ENCODE data around the gene GPR75.

Gene GPR75

DNA sequence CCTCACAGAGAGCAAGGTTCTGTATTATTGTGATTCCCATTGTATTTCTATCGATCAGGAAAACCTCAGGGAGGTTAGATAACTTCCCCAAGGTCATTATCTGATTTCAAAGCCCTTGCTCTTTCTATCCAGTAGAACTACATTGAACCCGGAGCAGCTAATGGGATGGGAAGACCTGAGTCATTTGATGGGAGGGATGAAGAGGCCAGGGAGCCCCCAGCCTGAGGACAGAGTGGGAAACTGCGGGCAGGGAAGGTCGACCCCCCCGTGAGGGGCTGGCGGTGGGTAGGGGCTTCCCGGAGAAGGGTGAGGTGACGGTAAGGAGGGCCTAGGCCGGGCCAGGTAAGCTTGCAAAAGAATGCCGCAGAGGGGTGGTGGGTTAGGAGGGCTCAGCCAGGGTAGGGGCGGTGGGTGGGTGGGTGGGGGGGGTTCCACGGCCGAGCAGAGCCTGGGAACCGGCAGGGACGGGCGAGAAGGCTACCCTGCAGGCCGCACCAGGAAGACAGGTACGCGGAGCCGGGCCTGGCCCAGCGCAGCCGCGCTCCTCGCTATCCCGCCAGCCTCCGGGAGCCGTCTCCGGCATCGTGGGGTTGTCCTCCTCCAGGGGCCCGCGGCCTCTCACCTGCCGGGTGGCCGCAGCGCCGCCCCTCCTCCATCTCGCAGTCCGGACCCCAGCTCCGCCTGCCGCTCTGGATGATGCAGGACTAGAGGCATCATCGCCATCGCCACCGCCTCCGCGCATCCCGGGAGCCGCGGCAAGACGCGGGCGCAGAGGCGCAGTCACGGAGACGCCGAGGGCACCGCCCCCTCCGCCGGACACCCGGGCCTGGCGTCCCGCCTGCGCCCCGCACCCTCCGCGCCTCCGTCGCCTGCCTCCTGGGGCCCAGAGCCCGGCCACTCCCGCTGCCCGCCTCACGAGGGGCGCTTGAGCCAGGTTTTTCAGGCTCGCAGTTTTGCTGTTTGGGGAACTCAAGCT lies at the start of gene GPR75:
TSS of gene GPR75 (minus strand) at position 762 of the 976 bp plus-strand sequence. CDS start 5,211 bp downstream, outside the sequence.
- no peak within 1 kb of the TSS for H3K4me3 ChIP-seq (ENCODE audit: low read depth, low read length)
- TF ChIP-seq CTCF (IDR thresholded peaks at IDR 0.05; ENCODE audit: borderline replicate concordance, insufficient read depth, low read depth, low read length), result no peak

DNA sequence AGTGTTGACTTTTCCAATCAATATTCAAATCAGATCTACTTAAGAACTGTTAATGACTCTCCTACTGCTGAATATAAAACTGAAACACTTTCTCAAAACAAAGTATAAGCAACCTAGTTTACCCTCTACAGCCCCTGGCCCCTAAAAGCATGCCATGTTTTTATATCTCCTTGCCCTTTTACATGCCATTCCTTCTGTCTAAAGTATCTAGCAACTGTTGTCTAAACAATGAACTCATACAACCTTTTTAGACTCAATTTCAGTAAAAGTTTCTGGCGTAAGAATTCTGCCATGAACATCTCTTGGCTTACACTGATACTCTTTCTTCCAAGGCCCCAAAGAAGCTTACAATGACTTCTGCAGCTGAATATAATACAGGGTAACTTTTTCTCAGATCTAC lies 47.8 kb upstream of the GPR75 start:
- H3K4me3 ChIP-seq (ENCODE audit: low read depth, low read length), result no peak overlapping the region
- TF ChIP-seq CTCF (IDR thresholded peaks at IDR 0.05; ENCODE audit: borderline replicate concordance, insufficient read depth, low read depth, low read length), result no peak

DNA sequence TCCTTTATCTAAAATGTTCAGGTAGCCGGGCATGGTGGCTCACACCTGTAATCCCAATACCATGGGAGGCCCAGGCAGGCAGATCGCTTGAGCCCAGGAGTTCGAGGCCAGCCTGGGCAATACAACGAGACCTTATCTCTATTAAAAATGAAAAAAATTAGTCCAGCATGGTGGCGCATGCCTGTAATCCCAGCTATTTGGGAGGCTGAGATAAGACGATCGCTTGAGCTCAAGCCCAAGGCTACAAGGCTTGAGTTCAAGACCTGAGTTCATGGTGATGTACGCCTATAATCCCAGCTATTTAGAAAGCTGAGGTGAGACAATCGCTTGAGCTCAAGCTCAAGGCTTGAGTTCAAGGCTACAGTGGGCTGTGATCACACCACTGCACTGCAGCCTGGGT lies 45.6 kb upstream of the GPR75 start:
- H3K4me3 ChIP-seq (ENCODE audit: low read depth, low read length), result no peak overlapping the region
- no peak for TF ChIP-seq CTCF (IDR thresholded peaks at IDR 0.05; ENCODE audit: borderline replicate concordance, insufficient read depth, low read depth, low read length)

- no peak for TF ChIP-seq CTCF (IDR thresholded peaks at IDR 0.05; ENCODE audit: borderline replicate concordance, insufficient read depth, low read depth, low read length)
- H3K4me3 ChIP-seq (ENCODE audit: low read depth, low read length), result no peak overlapping the region
Measured at GRCh38 chr2:53903011-53903410, 43.2 kb upstream of the GPR75 start.

- no peak for TF ChIP-seq CTCF (IDR thresholded peaks at IDR 0.05; ENCODE audit: borderline replicate concordance, insufficient read depth, low read depth, low read length)
- H3K4me3 ChIP-seq (ENCODE audit: low read depth, low read length), result no peak overlapping the region
Measured at GRCh38 chr2:53901192-53901591, 41.4 kb upstream of the GPR75 start.

GRCh38 chr2:53896864-53897263 lies 37.1 kb upstream of the GPR75 start:
- no peak for TF ChIP-seq CTCF (IDR thresholded peaks at IDR 0.05; ENCODE audit: borderline replicate concordance, insufficient read depth, low read depth, low read length)
- H3K4me3 ChIP-seq (ENCODE audit: low read depth, low read length), result no peak overlapping the region
